SK-N-MC (cell line): Measurements from ENCODE around the gene ZNF500.

ENCODE experiments used
- EZH2 ChIP-seq: fragments of 200-600 bp; sonication (generic); IDR thresholded peaks from one replicate; pipeline ENCODE4 v1.6.1; 2017; ENCODE audit warnings: antibody characterized with exemption
- POLR2AphosphoS5 ChIP-seq: IDR thresholded peaks from 2 replicates; pipeline ENCODE4 v1.6.1; 2012; ENCODE audit warnings: mild to moderate bottlenecking, low read depth, low read length, borderline replicate concordance

DNA sequence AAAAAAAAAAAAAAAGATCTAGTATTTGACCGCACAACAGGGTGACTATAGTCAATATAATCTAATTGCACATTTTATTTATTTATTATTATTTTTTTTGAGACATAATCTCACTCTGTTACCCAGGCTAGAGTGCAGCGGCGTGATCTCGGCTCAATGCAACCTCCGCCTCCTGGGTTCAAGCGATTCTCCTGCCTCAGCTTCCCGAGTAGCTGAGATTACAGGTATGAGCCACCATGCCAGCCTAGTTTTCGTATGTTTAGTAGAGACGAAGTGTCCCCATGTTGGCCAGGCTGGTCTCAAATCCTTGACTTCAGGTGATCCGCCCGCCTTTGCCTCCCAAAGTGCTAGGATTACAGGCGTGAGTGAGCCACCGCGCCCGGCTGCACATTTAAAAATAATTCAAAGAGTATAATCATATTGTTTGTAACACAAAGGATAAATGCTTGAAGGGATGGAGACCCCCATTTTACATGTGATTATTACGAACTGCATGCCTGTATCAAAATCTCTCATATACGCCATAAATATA, 33.7 kb downstream of the ZNF500 start:
- TF ChIP-seq POLR2AphosphoS5 (no peak), EZH2 (no peak)
